Measurements from ENCODE around the gene GLRA1. TPM values are rescaled to one million over a fixed set of nuclear protein-coding genes. Genes with fewer than 3 reads are reported as not detected.

Gene GLRA1
- total and polyA plus RNA-seq, 2 experiments from 2014 or later = not detected

DNA sequence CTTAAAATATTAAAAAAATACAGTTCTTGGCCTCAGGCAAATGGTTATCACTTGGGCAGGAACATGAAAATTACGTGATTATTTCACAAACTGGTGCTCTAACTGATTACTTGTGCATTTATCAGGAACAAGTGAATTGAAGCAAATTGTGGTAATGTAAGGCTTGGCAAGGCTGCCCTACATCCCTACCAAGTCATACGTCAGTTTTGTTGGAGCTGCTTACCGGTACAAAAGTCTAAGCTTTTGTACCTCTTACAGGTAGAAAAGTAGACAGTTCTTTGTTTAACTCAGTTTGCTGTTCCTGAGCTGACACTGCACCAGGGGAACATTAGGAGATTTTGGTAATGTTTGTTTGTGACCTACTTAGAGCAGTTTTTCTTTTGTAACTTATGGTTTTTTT, 150.7 kb downstream of the GLRA1 start:
- Histone ChIP-seq H3K27me3 (replicated peaks; ENCODE audit: insufficient read depth) (no peaks in the 10 kb centered on the region), H3K36me3 (ENCODE audit: low read depth) (peaks cover 17% of the 10 kb centered on the region; the same call in 1 of the 2 replicates), H3K79me2 (ENCODE audit: insufficient read depth) (peaks cover 80% of the 10 kb centered on the region), H4K20me1 (ENCODE audit: insufficient read depth) (peaks cover 50% of the 10 kb centered on the region), H3K4me3 (peak overlapping the region; percentile 91), H3K9me2 (ENCODE audit: insufficient read depth) (no peaks in the 10 kb centered on the region), H3K27ac (peak overlapping the region; percentile 86), H3K9ac (peak overlapping the region; percentile 94), H2AFZ (no peak overlapping the region), H3K9me3 (ENCODE audit: low read depth) (no peaks in the 10 kb centered on the region), H3K4me1 (ENCODE audit: insufficient read depth) (peaks cover 32% of the 10 kb centered on the region), H3K4me2 (ENCODE audit: unreplicated experiment) (peak overlapping the region; percentile 97), H3F3A (ENCODE audit: insufficient read depth) (peaks cover 23% of the 10 kb centered on the region; the same call in 1 of the 2 replicates)
- in situ Hi-C loops (cut with MboI) = no loop called here
- 1 to 4% methylated on average over 3 of the region's 3 CpGs for WGBS, 2 experiments (ENCODE audit: low coverage in 1 of 2, low lambda C conversion rate in 2 of 2, missing lambda C conversion rate in 2 of 2)
- peak; percentile 31 for DNase-seq
- no peak for TF ChIP-seq EZH2phosphoT487 (IDR thresholded peaks at IDR 0.05; ENCODE audit: insufficient read depth, low read depth)
- TF ChIP-seq EZH2 (IDR thresholded peaks at IDR 0.05; ENCODE audit: insufficient read depth, poor library complexity, severe bottlenecking) = no peak

DNA sequence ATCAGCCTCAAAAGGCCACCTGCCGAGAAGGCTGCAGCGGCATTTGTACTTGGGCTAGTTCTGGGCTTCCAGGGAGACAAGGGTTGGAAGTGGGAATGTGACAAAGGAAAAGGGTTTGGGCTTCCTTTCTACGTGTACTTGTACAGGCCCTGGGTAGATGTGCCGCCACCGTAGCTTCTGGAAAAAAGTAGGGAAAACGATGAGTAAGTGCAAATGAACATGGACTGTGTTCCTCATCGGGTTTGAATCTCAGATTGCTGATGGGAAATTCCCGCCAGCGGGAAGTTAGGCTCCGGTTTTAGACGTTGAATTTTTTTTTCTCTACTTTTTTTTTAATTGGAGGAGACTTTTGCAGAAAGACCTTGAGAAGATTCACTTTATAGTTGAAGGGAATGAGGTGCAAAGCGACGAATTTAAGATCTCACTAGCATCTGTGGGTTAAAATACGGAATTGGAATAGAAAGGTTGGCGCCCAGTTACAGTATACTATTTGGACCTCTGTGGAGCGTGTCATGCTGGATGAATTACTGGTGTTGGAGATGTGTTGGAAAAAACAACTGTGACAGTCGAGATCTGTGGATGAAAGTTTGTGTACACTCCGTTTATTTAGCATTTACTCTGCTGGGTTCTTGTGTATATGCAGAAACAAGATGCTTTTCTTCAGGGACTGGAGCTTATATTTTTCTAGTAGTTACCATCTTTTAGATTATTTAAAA, 151.6 kb downstream of the GLRA1 start:
- TF ChIP-seq EZH2phosphoT487 (IDR thresholded peaks at IDR 0.05; ENCODE audit: insufficient read depth, low read depth) (no peak), EZH2 (IDR thresholded peaks at IDR 0.05; ENCODE audit: insufficient read depth, poor library complexity, severe bottlenecking) (no peak)
- H3K4me3 ChIP-seq = peak overlapping the region; percentile 91
- H3K27me3 ChIP-seq (replicated peaks; ENCODE audit: insufficient read depth) = no peaks in the 10 kb centered on the region
- peak; percentile 77 for DNase-seq
- 0 out of 2 replicates have a peak, but pooled peaks cover 8% of the 10 kb centered on the region for H3K36me3 ChIP-seq (ENCODE audit: low read depth)
- in situ Hi-C loops (cut with MboI) = no loop called here
- H3K9me2 ChIP-seq (ENCODE audit: insufficient read depth) = no peaks in the 10 kb centered on the region
- no peaks in the 10 kb centered on the region for H3K9me3 ChIP-seq (ENCODE audit: low read depth)
- peak overlapping the region; percentile 94 for H3K9ac ChIP-seq
- WGBS, 2 experiments (ENCODE audit: low coverage in 1 of 2, low lambda C conversion rate in 2 of 2, missing lambda C conversion rate in 2 of 2) = 1% methylated on average over 18 of the region's 18 CpGs
- peak overlapping the region; percentile 97 for H3K4me2 ChIP-seq (ENCODE audit: unreplicated experiment)
- H4K20me1 ChIP-seq (ENCODE audit: insufficient read depth) = peaks cover 42% of the 10 kb centered on the region
- H3F3A ChIP-seq (ENCODE audit: insufficient read depth) = peaks cover 23% of the 10 kb centered on the region; the same call in 1 of the 2 replicates
- peak overlapping the region; percentile 22; the same call in 1 of the 2 replicates for H2AFZ ChIP-seq
- H3K4me1 ChIP-seq (ENCODE audit: insufficient read depth) = peaks cover 32% of the 10 kb centered on the region
- H3K79me2 ChIP-seq (ENCODE audit: insufficient read depth) = peaks cover 70% of the 10 kb centered on the region
- peak overlapping the region; percentile 86 for H3K27ac ChIP-seq

Small RNAs within 50 kb of the gene (small RNA-seq; reads per million reads assigned to genes)
- gene RNA5SP198 (ENCODE audit: low read depth, low replicate concordance) = not detected

Other genes with a start within 250 kb of the GLRA1 start
- 5,563 and 6,520 TPM in 2 replicates for gene SPARC, start 237.9 kb downstream of the GLRA1 start, total RNA-seq (2014; rRNA removed; shearing (Covaris generic))
- gene SPARC, start 237.9 kb downstream of the GLRA1 start, polyA plus RNA-seq (2016; fragmentation: Nextera tagmentation; extraction: Ambion mirVana) = 20,092 and 20,398 TPM in 2 replicates
- 52.2 and 126 TPM in 2 replicates for gene ATOX1, start 166.2 kb downstream of the GLRA1 start, total RNA-seq (2014; rRNA removed; shearing (Covaris generic))
- 278 and 296 TPM in 2 replicates for gene ATOX1, start 166.2 kb downstream of the GLRA1 start, polyA plus RNA-seq (2016; fragmentation: Nextera tagmentation; extraction: Ambion mirVana)
- gene G3BP1, start 152.9 kb downstream of the GLRA1 start, total RNA-seq (2014; rRNA removed; shearing (Covaris generic)) = 134 and 153 TPM in 2 replicates
- gene G3BP1, start 152.9 kb downstream of the GLRA1 start, polyA plus RNA-seq (2016; fragmentation: Nextera tagmentation; extraction: Ambion mirVana) = 189 and 190 TPM in 2 replicates

Data from GM23248 (cell line).